Bronchial epithelial cell (primary cell): Measurements from ENCODE around the gene RAI14. TPM values are rescaled to one million over a fixed set of nuclear protein-coding genes. Genes with fewer than 3 reads are reported as not detected.
"Not testable (repeated sequence)": the region's sequence is repeated elsewhere in the genome, so short reads cannot be mapped to it uniquely, and the experiment has no call there.

ENCODE experiments used
- DNase-seq: peaks from one replicate; pipeline ENCODE4 v3.0.0-alpha.2; 2010; ENCODE audit warnings: low read depth
- FAIRE-seq: peaks from 2 replicates; lab custom pipeline; 2011; peaks lifted over from hg19 to GRCh38; lab: Jason Lieb, UNC
- H3K27me3 ChIP-seq: 2 replicates; pipeline ENCODE4 v1.5.1; 2011; ENCODE audit warnings: low read length; ENCODE audit not compliant: control insufficient read depth, insufficient read depth
- H3K36me3 ChIP-seq: 2 replicates; pipeline ENCODE4 v1.5.1; 2011; ENCODE audit warnings: low read length; ENCODE audit not compliant: control insufficient read depth, insufficient read depth
- H3K4me3 ChIP-seq: 2 replicates; pipeline ENCODE4 v1.5.1; 2011; ENCODE audit warnings: mild to moderate bottlenecking, low read depth, low read length, control low read depth
- CTCF ChIP-seq: IDR thresholded peaks from 2 replicates; pipeline ENCODE4 v1.5.1; 2011; ENCODE audit warnings: mild to moderate bottlenecking, moderate library complexity, low read length, control low read depth, inconsistent platforms; ENCODE audit not compliant: insufficient read depth, severe bottlenecking
- total RNA-seq: library from RNA; depleted of rRNA; stranded (reverse); fragments of >200 nt; gene quantifications from 2 replicates; pipeline ENCODE4 v1.2.1, GENCODE V29; 2014

RAI14 gene
- total RNA-seq, 1 donor from 2014 or later = 60.0 TPM

- FAIRE-seq = no peak
These were observed 65.2 kb downstream of the RAI14 start for GRCh38 chr5:34721327-34721726.

GRCh38 chr5:34722183-34722582, 66.1 kb downstream of the RAI14 start:
- no peak for TF ChIP-seq CTCF
- FAIRE-seq = no peak
- DNase-seq = no peak
- Histone ChIP-seq H3K4me3 (no peak overlapping the region), H3K27me3 (no peaks in the 10 kb centered on the region), H3K36me3 (peaks cover 2% of the 10 kb centered on the region)

More at GRCh38 chr5:34721327-34721726, 65.2 kb downstream of the RAI14 start:
- DNase-seq = no peak
- no peak for TF ChIP-seq CTCF
- Histone ChIP-seq H3K4me3 (no peak overlapping the region), H3K36me3 (peaks cover 2% of the 10 kb centered on the region), H3K27me3 (no peaks in the 10 kb centered on the region)

- DNase-seq = no peak
- Histone ChIP-seq H3K36me3 (peaks cover 1% of the 10 kb centered on the region), H3K27me3 (no peaks in the 10 kb centered on the region), H3K4me3 (no peak overlapping the region)
- no peak for TF ChIP-seq CTCF
- no peak for FAIRE-seq
These were observed 68.6 kb downstream of the RAI14 start for GRCh38 chr5:34724741-34725140.

GRCh38 chr5:34727166-34727749, 71.1 kb downstream of the RAI14 start:
- FAIRE-seq, DNase-seq: not testable (repeated sequence)

GRCh38 chr5:34728236-34728635, 72.1 kb downstream of the RAI14 start:
- H3K27me3 ChIP-seq = no peaks in the 10 kb centered on the region
- no peak overlapping the region for H3K4me3 ChIP-seq
- DNase-seq = no peak
- no peak for TF ChIP-seq CTCF
- H3K36me3 ChIP-seq = peaks cover 1% of the 10 kb centered on the region
- FAIRE-seq = no peak

More at GRCh38 chr5:34727166-34727749, 71.1 kb downstream of the RAI14 start:
- H3K27me3 ChIP-seq, H3K36me3 ChIP-seq, H3K4me3 ChIP-seq: not testable (repeated sequence)

GRCh38 chr5:34731435-34732232, 75.5 kb downstream of the RAI14 start:
- DNase-seq (no peak), FAIRE-seq (no peak)
- no peaks in the 10 kb centered on the region for H3K27me3 ChIP-seq
- H3K36me3 ChIP-seq = peaks cover 3% of the 10 kb centered on the region
- no peak for TF ChIP-seq CTCF
- no peak overlapping the region for H3K4me3 ChIP-seq
